IPS-NIHi11 (cell line): Measurements from ENCODE around the gene PLD5.
"Not testable (repeated sequence)": the region's sequence is repeated elsewhere in the genome, so short reads cannot be mapped to it uniquely, and the experiment has no call there.

Experiments used
- DNase-seq: peaks from one replicate; pipeline ENCODE4 v3.0.0; 2012; ENCODE audit warnings: mixed read lengths, low spot score

Gene PLD5

GRCh38 chr1:242425232-242425631, 99.3 kb downstream of the PLD5 start:
- no peak for DNase-seq

- DNase-seq = no peak
Measured at GRCh38 chr1:242416657-242417056, 107.8 kb downstream of the PLD5 start.

GRCh38 chr1:242412921-242413320, 111.6 kb downstream of the PLD5 start:
- no peak for DNase-seq

- DNase-seq = no peak
Measured at GRCh38 chr1:242411901-242412300, 112.6 kb downstream of the PLD5 start.

GRCh38 chr1:242405947-242406346, 118.5 kb downstream of the PLD5 start:
- DNase-seq = no peak

GRCh38 chr1:242404296-242404695, 120.2 kb downstream of the PLD5 start:
- DNase-seq = no peak

- no peak for DNase-seq
Measured at GRCh38 chr1:242402956-242403355, 121.5 kb downstream of the PLD5 start.

- no peak for DNase-seq
Measured at GRCh38 chr1:242401937-242402336, 122.6 kb downstream of the PLD5 start.

GRCh38 chr1:242398351-242398750, 126.1 kb downstream of the PLD5 start:
- no peak for DNase-seq

- DNase-seq = no peak
Measured at GRCh38 chr1:242391896-242392295, 132.6 kb downstream of the PLD5 start.

- not testable (repeated sequence) for DNase-seq
Measured at GRCh38 chr1:242376121-242376520, 148.4 kb downstream of the PLD5 start.

GRCh38 chr1:242350446-242350845, 174.1 kb downstream of the PLD5 start:
- DNase-seq = not testable (repeated sequence)

- no peak for DNase-seq
Measured at GRCh38 chr1:242349636-242350035, 174.9 kb downstream of the PLD5 start.

- DNase-seq = not testable (repeated sequence)
Measured at GRCh38 chr1:242330865-242331264, 193.6 kb downstream of the PLD5 start.

GRCh38 chr1:242327381-242327780, 197.1 kb downstream of the PLD5 start:
- not testable (repeated sequence) for DNase-seq

GRCh38 chr1:242321981-242322380, 202.5 kb downstream of the PLD5 start:
- DNase-seq = not testable (repeated sequence)

GRCh38 chr1:242318140-242318539, 206.4 kb downstream of the PLD5 start:
- DNase-seq = no peak

GRCh38 chr1:242314865-242315264, 209.6 kb downstream of the PLD5 start:
- DNase-seq = not testable (repeated sequence)

GRCh38 chr1:242314085-242314649, 210.3 kb downstream of the PLD5 start:
- not testable (repeated sequence) for DNase-seq

- DNase-seq = not testable (repeated sequence)
Measured at GRCh38 chr1:242308681-242309080, 215.8 kb downstream of the PLD5 start.

- not testable (repeated sequence) for DNase-seq
Measured at GRCh38 chr1:242293781-242294180, 230.7 kb downstream of the PLD5 start.

- DNase-seq = not testable (repeated sequence)
Measured at GRCh38 chr1:242288067-242288466, 236.4 kb downstream of the PLD5 start.

- not testable (repeated sequence) for DNase-seq
Measured at GRCh38 chr1:242282758-242283485, 241.6 kb downstream of the PLD5 start.

- not testable (repeated sequence) for DNase-seq
Measured at GRCh38 chr1:242278406-242278805, 246.1 kb downstream of the PLD5 start.
